Right lobe of liver (tissue), 6 donors: Measurements from ENCODE around the gene DRAM1. TPM values are rescaled to one million over a fixed set of nuclear protein-coding genes. Genes with fewer than 3 reads are reported as not detected.

Source experiments
- ATAC-seq, 4 donors: fragments of 200-7000 bp; cut with Tn5 transposase; one replicate each; pipeline ENCODE4 v1.9.1; 2020; ENCODE audit warnings: mild to moderate bottlenecking in 4 of 4, moderate library complexity in 4 of 4
- DNase-seq, 3 donors: peaks; one replicate each; pipeline ENCODE4 v3.0.0-alpha.2; 2020
- H3K27ac ChIP-seq, 3 donors: fragments of 200-600 bp; one replicate each; pipeline ENCODE4 v1.8.0; 2022
- H3K27me3 ChIP-seq, 2 donors: fragments of 200-600 bp; one replicate each; pipeline ENCODE4 v1.8.0; 2022
- H3K36me3 ChIP-seq, 4 donors: fragments of 200-600 bp; sonication (generic) in 1 of 4; one replicate each; pipeline versions ENCODE4 v1.5.1 to v1.8.0; 2017 to 2022; ENCODE audit warnings: control low read depth in 1 of 4
- H3K4me1 ChIP-seq, 4 donors: fragments of 200-600 bp; sonication (generic) in 1 of 4; one replicate each; pipeline versions ENCODE4 v1.5.1 to v1.8.0; 2017 to 2022; ENCODE audit warnings: control low read depth in 1 of 4
- H3K4me3 ChIP-seq, 3 donors: fragments of 200-600 bp; one replicate each; pipeline ENCODE4 v1.8.0; 2022
- H3K9me3 ChIP-seq, 4 donors: fragments of 200-600 bp; sonication (generic) in 1 of 4; one replicate each; pipeline versions ENCODE4 v1.5.1 to v1.8.0; 2017 to 2022; ENCODE audit warnings: control low read depth in 1 of 4
- CTCF ChIP-seq, 4 donors: fragments of 200-600 bp in 3 of 4; fragments of 450-650 bp in 1 of 4; IDR thresholded peaks; one replicate each; pipeline versions ENCODE4 v1.5.1 to v1.8.0; 2016 to 2022; ENCODE audit warnings: antibody characterized with exemption in 4 of 4, mild to moderate bottlenecking in 2 of 4
- POLR2A ChIP-seq: fragments of 450-650 bp; IDR thresholded peaks from one replicate; pipeline ENCODE4 v1.6.1; 2017; ENCODE audit warnings: antibody characterized with exemption, mild to moderate bottlenecking
- WGBS: methylation state at CpG from one replicate; pipeline ENCODE4 v1.1.6; 2018; ENCODE audit warnings: low coverage, low lambda C conversion rate; ENCODE audit not compliant: insufficient coverage; ENCODE audit errors: missing lambda C conversion rate; 5-methylcytosine and 5-hydroxymethylcytosine counted together
- intact Hi-C, 2 donors: fragments of 100-400 bp; cut with DNase I; formaldehyde crosslinking; loops; one replicate each; pipeline versions ENCODE4 v1.11.2 to v1.14.1; 2022
- total RNA-seq, 6 experiments: library from RNA; depleted of rRNA in 2 of 6; stranded (reverse); fragments of >200 nt in 2 of 6; fragmentation: NEBNext Ultra II Directional in 3 of 6; extraction: Animal tissue kit (Norgen Biotek cat#: 25700) in 3 of 6; gene quantifications; one replicate each; pipeline versions ENCODE4 v1.1.0 to v1.2.4, GENCODE V29; 2016 to 2023
- donor health status: DM: no; HTN: yes; CAD: no.
- donor health status: DM: no; HTN: no; CAD: no.
- donor health status: DM: no; HTN: no; CAD: no.
- donor health status: DM: no; HTN: yes; CAD: no.
- donor health status: DM: no; HTN: yes; CAD: no.

Gene DRAM1
- total RNA-seq, 6 experiments from 2014 or later: 2.2 to 11.3 (median 4.3) TPM

- Histone ChIP-seq H3K36me3 (no peaks in the 10 kb centered on the region), H3K4me1 (no peaks in the 10 kb centered on the region), H3K9me3 (no peaks in the 10 kb centered on the region), H3K27ac (no peak overlapping the region), H3K27me3 (no peaks in the 10 kb centered on the region), H3K4me3 (no peak overlapping the region)
- no peak for ATAC-seq
- 33% methylated on average over 3 of the region's 6 CpGs for WGBS
- intact Hi-C loops: no loop called here
- DNase-seq: no peak
- TF ChIP-seq CTCF (IDR thresholded peaks at IDR 0.05): no peak
- TF ChIP-seq POLR2A: no peak
Measured at GRCh38 chr12:101925935-101926334, 48.6 kb downstream of the DRAM1 start.

- no peaks in the 10 kb centered on the region for H3K4me1 ChIP-seq
- no peak for ATAC-seq
- H3K27me3 ChIP-seq: no peaks in the 10 kb centered on the region
- intact Hi-C loops: no loop called here
- no peaks in the 10 kb centered on the region for H3K9me3 ChIP-seq
- DNase-seq: no peak
- TF ChIP-seq POLR2A (no peak), CTCF (IDR thresholded peaks at IDR 0.05) (no peak)
- H3K27ac ChIP-seq: no peak overlapping the region
- H3K36me3 ChIP-seq: no peaks in the 10 kb centered on the region
- no peak overlapping the region for H3K4me3 ChIP-seq
Measured at GRCh38 chr12:101927036-101927435, 49.7 kb downstream of the DRAM1 start.

- TF ChIP-seq CTCF (IDR thresholded peaks at IDR 0.05) (no peak), POLR2A (no peak)
- ATAC-seq (no peak), DNase-seq (no peak)
- Histone ChIP-seq H3K4me3 (no peak overlapping the region), H3K27ac (no peak overlapping the region), H3K9me3 (no peaks in the 10 kb centered on the region), H3K4me1 (no peaks in the 10 kb centered on the region), H3K27me3 (no peaks in the 10 kb centered on the region), H3K36me3 (no peaks in the 10 kb centered on the region)
- intact Hi-C loops: no loop called here
- WGBS: 40% methylated on average over 3 of the region's 4 CpGs
Measured at GRCh38 chr12:101927999-101928398, 50.6 kb downstream of the DRAM1 start.

GRCh38 chr12:101928556-101928955, 51.2 kb downstream of the DRAM1 start:
- Histone ChIP-seq H3K9me3 (no peaks in the 10 kb centered on the region), H3K4me1 (no peaks in the 10 kb centered on the region), H3K36me3 (no peaks in the 10 kb centered on the region), H3K27me3 (no peaks in the 10 kb centered on the region), H3K27ac (no peak overlapping the region), H3K4me3 (no peak overlapping the region)
- DNase-seq (no peak), ATAC-seq (no peak)
- TF ChIP-seq POLR2A: no peak
- TF ChIP-seq CTCF (IDR thresholded peaks at IDR 0.05): no peak
- WGBS: no CpG with 5 or more reads among the region's 5 CpGs
- intact Hi-C loops: no loop called here

GRCh38 chr12:101929365-101930041, 52.1 kb downstream of the DRAM1 start:
- Histone ChIP-seq H3K27me3 (no peaks in the 10 kb centered on the region), H3K4me3 (no peak overlapping the region), H3K4me1 (no peaks in the 10 kb centered on the region), H3K9me3 (no peaks in the 10 kb centered on the region), H3K36me3 (no peaks in the 10 kb centered on the region), H3K27ac (no peak overlapping the region)
- intact Hi-C loops: no loop called here
- DNase-seq: no peak
- TF ChIP-seq POLR2A (no peak), CTCF (IDR thresholded peaks at IDR 0.05) (no peak)
- ATAC-seq: no peak
- WGBS: 69% methylated on average over 9 of the region's 11 CpGs
